UCSD-AML1 (cell line): ENCODE data around the gene RNF149.

Experiments
- DNase-seq: peaks from one replicate; lab custom pipeline; 2025; ENCODE audit not compliant: unreplicated experiment; lab: John Stamatoyannopoulos, UW

RNF149 gene

GRCh38 chr2:101232770-101233169 lies 75.7 kb downstream of the RNF149 start:
- DNase-seq = no peak

- no peak for DNase-seq
Observed at GRCh38 chr2:101231937-101232730, 76.4 kb downstream of the RNF149 start.

- DNase-seq = no peak
Observed at GRCh38 chr2:101231240-101231639, 77.3 kb downstream of the RNF149 start.

- DNase-seq = no peak
Observed at GRCh38 chr2:101230541-101231001, 77.9 kb downstream of the RNF149 start.
